ENCODE results near the gene CASKIN1. TPM values are rescaled to one million over a fixed set of nuclear protein-coding genes. Genes with fewer than 3 reads are reported as not detected.

Gene CASKIN1
- total and polyA plus RNA-seq, 10 donors, result 0.24 to 0.32 (median 0.30) TPM; not detected in 7

DNA sequence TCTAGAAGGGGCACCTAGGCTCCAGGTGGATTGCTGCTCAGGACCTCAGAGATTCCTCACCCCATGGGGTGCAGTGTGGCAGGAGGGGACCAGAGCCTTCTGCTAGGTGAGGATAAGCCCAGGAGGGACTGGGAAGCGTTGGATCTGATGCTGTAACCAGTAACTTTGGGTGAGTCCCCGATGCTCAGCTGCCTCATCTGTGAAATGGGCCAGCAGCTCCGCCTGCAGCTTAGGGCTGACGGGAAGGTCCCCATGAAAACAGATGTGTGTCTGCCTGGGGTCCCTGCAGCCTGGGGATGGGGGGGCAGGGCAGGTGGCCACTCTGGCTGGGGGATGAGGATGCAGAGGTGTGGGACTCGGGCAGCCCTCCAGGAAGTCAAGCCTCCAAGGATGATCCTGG lies 2.7 kb upstream of the CASKIN1 start:
- H3K36me3 ChIP-seq, result no peaks in the 10 kb centered on the region
- 67 to 89% (median 76%) methylated on average over 4 to 5 of the region's 5 CpGs for WGBS, 5 donors
- TF ChIP-seq POLR2AphosphoS5 (IDR thresholded peaks at IDR 0.05) (no peak), CTCF (IDR thresholded peaks at IDR 0.05 in 8 of 11, conservative IDR thresholded peaks at IDR 0.05 in 3 of 11) (no peak), POLR2A (IDR thresholded peaks at IDR 0.05) (no peak)
- DNase-seq, result no peak
- H3K4me1 ChIP-seq, result peaks cover 9 to 22% (median 17%) of the 10 kb centered on the region in 6 donors
- H3K4me3 ChIP-seq, result no peak overlapping the region
- H3K27me3 ChIP-seq (replicated peaks in 1 of 7), result peaks cover 9 to 59% (median 37%) of the 10 kb centered on the region in 7 donors
- intact Hi-C loops (cut with DNase I; ENCODE audit: low total_unique reads), result no loop called here
- no peaks in the 10 kb centered on the region for H3K9me3 ChIP-seq
- no peak overlapping the region for H3K27ac ChIP-seq

DNA sequence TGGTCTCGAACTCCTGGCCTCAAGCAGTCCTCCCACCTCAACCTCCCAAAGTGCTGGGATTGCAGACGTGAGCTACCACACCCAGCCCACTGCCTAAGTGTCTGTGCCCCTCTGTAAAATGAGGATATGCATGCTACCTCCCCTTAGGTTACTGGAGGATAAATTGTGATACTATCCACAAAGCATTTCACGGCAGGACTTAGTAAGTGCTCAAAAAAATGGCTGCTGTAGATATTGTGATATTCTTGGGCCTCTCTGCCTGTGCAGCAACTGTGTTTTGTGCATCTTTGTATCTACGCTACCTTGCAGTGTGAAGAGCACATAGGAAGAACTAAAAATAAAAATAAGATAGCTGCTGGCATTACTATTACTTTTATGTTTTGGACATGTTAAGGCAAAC lies 1.9 kb upstream of the CASKIN1 start:
- TF ChIP-seq POLR2A (IDR thresholded peaks at IDR 0.05), result no peak
- no peak for TF ChIP-seq CTCF (IDR thresholded peaks at IDR 0.05 in 8 of 11, conservative IDR thresholded peaks at IDR 0.05 in 3 of 11)
- no peak for TF ChIP-seq POLR2AphosphoS5 (IDR thresholded peaks at IDR 0.05)
- no peak for DNase-seq
- H3K36me3 ChIP-seq, result no peaks in the 10 kb centered on the region
- 58 to 74% (median 69%) methylated on average over 4 of the region's 4 CpGs for WGBS, 5 donors
- no peaks in the 10 kb centered on the region for H3K9me3 ChIP-seq
- H3K27me3 ChIP-seq (replicated peaks in 1 of 7), result peaks cover 9 to 67% (median 43%) of the 10 kb centered on the region in 7 donors
- H3K27ac ChIP-seq, result no peak overlapping the region
- peaks cover 9 to 22% (median 17%) of the 10 kb centered on the region in 6 donors for H3K4me1 ChIP-seq
- H3K4me3 ChIP-seq, result no peak overlapping the region
- intact Hi-C loops (cut with DNase I; ENCODE audit: low total_unique reads), result no loop called here

GRCh38 chr16:2197765-2198164 lies 1.4 kb upstream of the CASKIN1 start:
- Histone ChIP-seq H3K27ac (no peak overlapping the region), H3K27me3 (replicated peaks in 1 of 7) (peaks cover 9 to 67% (median 43%) of the 10 kb centered on the region in 7 donors), H3K4me3 (no peak overlapping the region), H3K9me3 (no peaks in the 10 kb centered on the region), H3K4me1 (peaks cover 9 to 22% (median 17%) of the 10 kb centered on the region in 6 donors), H3K36me3 (no peaks in the 10 kb centered on the region)
- intact Hi-C loops (cut with DNase I; ENCODE audit: low total_unique reads), result no loop called here
- DNase-seq, result no peak
- no peak for TF ChIP-seq POLR2AphosphoS5 (IDR thresholded peaks at IDR 0.05)
- no peak for TF ChIP-seq CTCF (IDR thresholded peaks at IDR 0.05 in 8 of 11, conservative IDR thresholded peaks at IDR 0.05 in 3 of 11)
- no peak for TF ChIP-seq POLR2A (IDR thresholded peaks at IDR 0.05)
- 66 to 88% (median 82%) methylated on average over 5 to 6 of the region's 6 CpGs for WGBS, 5 donors

GRCh38 chr16:2196981-2197511 lies 641 bp upstream of the CASKIN1 start:
- H3K36me3 ChIP-seq, result no peaks in the 10 kb centered on the region
- H3K27me3 ChIP-seq (replicated peaks in 1 of 7), result peaks cover 9 to 67% (median 43%) of the 10 kb centered on the region in 7 donors
- H3K4me1 ChIP-seq, result peaks cover 9 to 22% (median 17%) of the 10 kb centered on the region in 6 donors
- WGBS, 5 donors, result 11 to 44% (median 25%) methylated on average over 13 to 32 of the region's 32 CpGs
- TF ChIP-seq POLR2AphosphoS5 (IDR thresholded peaks at IDR 0.05) (no peak), CTCF (IDR thresholded peaks at IDR 0.05 in 8 of 11, conservative IDR thresholded peaks at IDR 0.05 in 3 of 11) (no peak), POLR2A (IDR thresholded peaks at IDR 0.05) (no peak)
- no peak for DNase-seq
- peak overlapping the region in 5 of 8 donors; percentile 9 to 70 (median 23) for H3K4me3 ChIP-seq
- no peak overlapping the region for H3K27ac ChIP-seq
- H3K9me3 ChIP-seq, result no peaks in the 10 kb centered on the region
- intact Hi-C loops (cut with DNase I; ENCODE audit: low total_unique reads), result no loop called here

Data from spleen (tissue), 11 donors.